Lower lobe of right lung (tissue), 2 donors: ENCODE data around the gene AMFR. TPM values are rescaled to one million over a fixed set of nuclear protein-coding genes. Genes with fewer than 3 reads are reported as not detected.

Source experiments
- ATAC-seq, 2 donors: fragments of 200-7000 bp; cut with Tn5 transposase; one replicate each; pipeline ENCODE4 v1.9.1; 2020 to 2022; ENCODE audit warnings: mild to moderate bottlenecking in 2 of 2, moderate library complexity in 2 of 2
- DNase-seq: peaks from one replicate; pipeline ENCODE4 v3.0.0-alpha.2; 2020
- H3K27ac ChIP-seq: fragments of 200-600 bp; one replicate; pipeline ENCODE4 v1.8.0; 2022
- H3K27me3 ChIP-seq: fragments of 200-600 bp; one replicate; pipeline ENCODE4 v1.8.0; 2022; ENCODE audit warnings: low read depth
- H3K36me3 ChIP-seq: fragments of 200-600 bp; one replicate; pipeline ENCODE4 v1.8.0; 2022; ENCODE audit warnings: mild to moderate bottlenecking
- H3K4me1 ChIP-seq: fragments of 200-600 bp; one replicate; pipeline ENCODE4 v1.8.0; 2022
- H3K4me3 ChIP-seq: fragments of 200-600 bp; one replicate; pipeline ENCODE4 v1.8.0; 2022; ENCODE audit warnings: mild to moderate bottlenecking
- H3K9me3 ChIP-seq: fragments of 200-600 bp; one replicate; pipeline ENCODE4 v1.8.0; 2022
- CTCF ChIP-seq: fragments of 200-600 bp; IDR thresholded peaks from one replicate; pipeline ENCODE4 v1.8.0; 2022; ENCODE audit warnings: antibody characterized with exemption, mild to moderate bottlenecking
- intact Hi-C: fragments of 100-400 bp; cut with DNase I; formaldehyde crosslinking; loops from one replicate; pipeline ENCODE4 v1.11.0; 2022
- long read RNA-seq: library from polyadenylated mRNA; unstranded; transcript quantifications from one replicate; pipeline ENCODE4 v2.0.0, GENCODE V29; 2021
- total RNA-seq: library from RNA; stranded (reverse); fragmentation: NEBNext Ultra II Directional; extraction: Animal tissue kit (Norgen Biotek cat#: 25700); gene quantifications from one replicate; pipeline ENCODE4 v1.2.1, GENCODE V29; 2021
- donor health status: DM: no; HTN: yes; CAD: no; lungs with severe emphysema.

Gene AMFR
- total RNA-seq = 90.4 TPM
- long read RNA-seq, transcript AMFR-208 (1 exons, 1,844 nt) = minor isoform, 18 of 143 reads
- long read RNA-seq, transcript AMFR-201 (14 exons, 3,600 nt) = major isoform, 114 of 143 reads
- long read RNA-seq, partial matches to known transcripts = 5 of 143 reads
- long read RNA-seq, other reads (novel, unspliced or antisense) = 5 of 143 reads

GRCh38 chr16:56425439-56425832, at the start of gene AMFR:
Gene AMFR, minus strand, starts transcription at chr16:56425545. Its CDS starts 218 bp downstream, at chr16:56425327.
- Histone ChIP-seq H3K36me3 (peaks cover 4% of the 10 kb centered on the region), H3K4me1 (peaks cover 28% of the 10 kb centered on the region), H3K27ac (peak within 1 kb of the TSS; percentile 87), H3K9me3 (no peaks in the 10 kb centered on the region), H3K27me3 (no peaks in the 10 kb centered on the region), H3K4me3 (peak within 1 kb of the TSS; percentile 90)
- peak; percentile 41 for TF ChIP-seq CTCF
- intact Hi-C loops = no loop called here
- DNase-seq = peak; percentile 78
- ATAC-seq = peak; percentile 97 to 98

DNA sequence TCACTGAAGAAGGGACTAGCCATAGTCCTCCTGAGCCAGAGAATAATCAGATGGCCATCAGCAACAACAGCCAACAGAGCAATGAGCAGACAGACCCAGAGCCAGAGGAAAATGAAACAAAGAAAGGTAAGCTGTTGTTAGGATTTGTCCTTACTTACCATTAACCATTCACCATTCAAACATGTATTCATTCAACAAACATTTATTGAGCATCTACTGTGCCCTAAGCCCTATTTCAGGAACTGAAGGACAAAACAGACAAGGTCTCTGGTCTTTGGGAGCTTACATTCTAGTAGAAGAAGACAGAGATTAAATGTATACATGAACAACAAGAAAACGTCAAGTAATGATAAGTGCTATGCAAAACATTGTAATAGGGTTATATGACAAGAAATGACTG, 45.3 kb upstream of the AMFR start:
- Histone ChIP-seq H3K36me3 (peaks cover 99% of the 10 kb centered on the region), H3K4me3 (no peak overlapping the region), H3K27me3 (no peaks in the 10 kb centered on the region), H3K4me1 (no peaks in the 10 kb centered on the region), H3K27ac (no peak overlapping the region), H3K9me3 (no peaks in the 10 kb centered on the region)
- intact Hi-C loops = no loop called here
- ATAC-seq (no peak), DNase-seq (no peak)
- no peak for TF ChIP-seq CTCF

- intact Hi-C loops = no loop called here
- ATAC-seq (no peak), DNase-seq (no peak)
- Histone ChIP-seq H3K4me1 (no peaks in the 10 kb centered on the region), H3K27ac (no peak overlapping the region), H3K9me3 (no peaks in the 10 kb centered on the region), H3K4me3 (no peak overlapping the region), H3K27me3 (no peaks in the 10 kb centered on the region), H3K36me3 (peaks cover 99% of the 10 kb centered on the region)
- TF ChIP-seq CTCF = no peak
These were observed 44.9 kb upstream of the AMFR start for GRCh38 chr16:56470232-56470631.

DNA sequence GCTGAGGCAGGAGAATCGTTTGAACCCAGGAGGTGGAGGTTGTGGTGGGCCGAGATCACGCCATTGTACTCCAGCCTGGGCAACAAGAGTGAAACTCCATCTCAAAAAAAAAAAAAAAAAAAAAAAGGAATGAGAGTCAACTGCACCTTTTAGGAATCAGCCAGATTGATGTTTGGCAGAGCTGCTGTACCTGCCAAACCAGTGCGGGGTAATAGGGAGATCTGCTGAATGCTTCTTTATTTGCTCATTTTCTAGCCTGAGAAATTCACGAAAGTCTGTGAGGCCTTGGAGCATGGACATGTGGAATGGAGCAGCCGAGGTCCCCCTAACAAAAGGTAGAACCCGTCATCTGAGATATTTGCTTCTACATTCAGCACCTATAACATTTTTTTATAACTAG, 44.4 kb upstream of the AMFR start:
- Histone ChIP-seq H3K27me3 (no peaks in the 10 kb centered on the region), H3K4me3 (no peak overlapping the region), H3K4me1 (no peaks in the 10 kb centered on the region), H3K27ac (no peak overlapping the region), H3K9me3 (no peaks in the 10 kb centered on the region), H3K36me3 (peaks cover 99% of the 10 kb centered on the region)
- DNase-seq (no peak), ATAC-seq (no peak)
- no peak for TF ChIP-seq CTCF
- intact Hi-C loops = no loop called here

GRCh38 chr16:56468800-56469199, 43.5 kb upstream of the AMFR start:
- H3K9me3 ChIP-seq = no peaks in the 10 kb centered on the region
- no peaks in the 10 kb centered on the region for H3K4me1 ChIP-seq
- DNase-seq (no peak), ATAC-seq (no peak)
- H3K27me3 ChIP-seq = no peaks in the 10 kb centered on the region
- intact Hi-C loops = no loop called here
- H3K36me3 ChIP-seq = peaks cover 99% of the 10 kb centered on the region
- no peak overlapping the region for H3K4me3 ChIP-seq
- no peak for TF ChIP-seq CTCF
- no peak overlapping the region for H3K27ac ChIP-seq

DNA sequence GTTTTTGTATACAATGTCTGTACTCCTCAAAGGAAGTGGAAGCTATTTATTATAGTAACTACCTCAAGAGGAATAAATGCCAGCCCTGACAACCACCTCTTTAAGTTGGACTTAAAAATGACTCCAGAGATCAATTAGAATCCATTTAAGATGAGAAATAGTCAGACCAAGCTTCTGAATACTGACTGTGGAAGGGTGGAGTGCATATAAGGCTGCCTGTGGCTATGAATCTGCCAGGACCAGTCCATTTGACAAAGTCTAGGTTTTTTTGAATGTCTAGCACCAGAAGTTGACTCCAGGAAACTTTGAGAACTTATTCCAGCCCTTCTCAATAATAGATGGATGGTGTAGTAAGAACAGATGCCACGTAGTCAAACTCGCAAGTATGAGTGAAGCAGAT, 41.0 kb upstream of the AMFR start:
- Histone ChIP-seq H3K4me1 (no peaks in the 10 kb centered on the region), H3K9me3 (no peaks in the 10 kb centered on the region), H3K27ac (no peak overlapping the region), H3K4me3 (no peak overlapping the region), H3K27me3 (no peaks in the 10 kb centered on the region), H3K36me3 (peaks cover 95% of the 10 kb centered on the region)
- TF ChIP-seq CTCF = no peak
- DNase-seq (no peak), ATAC-seq (no peak)
- intact Hi-C loops = no loop called here
